Body of pancreas (tissue), 4 donors: ENCODE results near the gene NTHL1. TPM values are rescaled to one million over a fixed set of nuclear protein-coding genes. Genes with fewer than 3 reads are reported as not detected.

Source experiments
- ATAC-seq: fragments of 150-250 bp; one replicate; pipeline ENCODE4 v1.9.1; 2016
- DNase-seq, 4 donors: peaks; one replicate each; pipeline ENCODE4 v3.0.0-alpha.2; 2019
- H3K27ac ChIP-seq, 4 donors: fragments of 200-600 bp; sonication (generic); 1 replicate in 3 of 4; 2 replicates in 1 of 4; pipeline versions ENCODE4 v1.5.1 to v1.6.1; 2016 to 2019; ENCODE audit warnings: mild to moderate bottlenecking in 1 of 4, mixed read lengths in 1 of 4, moderate library complexity in 1 of 4
- H3K27me3 ChIP-seq, 2 donors: fragments of 200-600 bp; sonication (generic); one replicate each; pipeline ENCODE4 v1.6.0; 2016; ENCODE audit warnings: mild to moderate bottlenecking in 1 of 2
- H3K36me3 ChIP-seq, 2 donors: fragments of 200-600 bp; sonication (generic); replicated peaks in 1 of 2; 2 replicates each; pipeline ENCODE4 v1.5.1; 2016; ENCODE audit warnings: low read depth in 2 of 2; ENCODE audit not compliant: insufficient read depth in 1 of 2
- H3K4me1 ChIP-seq: fragments of 200-600 bp; sonication (generic); one replicate; pipeline ENCODE4 v1.6.0; 2016
- H3K4me3 ChIP-seq, 2 donors: fragments of 200-600 bp; sonication (generic); 1 replicate in 1 of 2; 2 replicates in 1 of 2; pipeline ENCODE4 v1.5.1; 2016 to 2019
- H3K9me3 ChIP-seq, 3 donors: fragments of 200-600 bp; sonication (generic); 1 replicate in 2 of 3; 2 replicates in 1 of 3; pipeline ENCODE4 v1.5.1; 2016
- POLR2A ChIP-seq, 3 donors: fragments of 450-650 bp; IDR thresholded peaks; one replicate each; pipeline ENCODE4 v1.6.1; 2016; ENCODE audit warnings: antibody characterized with exemption in 3 of 3, mild to moderate bottlenecking in 2 of 3
- WGBS, 2 donors: methylation state at CpG; one replicate each; pipeline ENCODE4 v1.1.5; 2017; 5-methylcytosine and 5-hydroxymethylcytosine counted together
- intact Hi-C: fragments of 100-400 bp; cut with DNase I; formaldehyde crosslinking; loops from one replicate; pipeline ENCODE4 v1.15.1; 2023
- microRNA counts, 2 donors: library from miRNA; unstranded; fragments of <30 nt; microRNA quantifications; one replicate each; lab custom pipeline; 2017
- microRNA-seq, 2 donors: library from miRNA; unstranded; fragments of <30 nt; microRNA quantifications; one replicate each; pipeline ENCODE4, GENCODE V29; 2016; ENCODE audit warnings: borderline number of aligned reads in 2 of 2, borderline replicate concordance in 2 of 2
- small RNA-seq: library from RNA; depleted of rRNA; stranded (forward); fragments of <200 nt; gene quantifications from one replicate; pipeline ENCODE3, GENCODE V24; 2016
- total RNA-seq, 2 donors: library from RNA; depleted of rRNA; stranded (reverse); fragments of >200 nt; gene quantifications; one replicate each; pipeline ENCODE4 v1.1.0, GENCODE V29; 2016
- TF ChIP-seq, protein P1 (sequence below), 7 experiments: fragments of 450-650 bp in 4 of 7; fragments of 200-600 bp in 3 of 7; sonication (generic) in 3 of 7; IDR thresholded peaks; one replicate each; pipeline ENCODE4 v1.5.1; 2016 to 2019; ENCODE audit warnings: antibody characterized with exemption in 7 of 7

The NTHL1 gene
- total RNA-seq, 2 donors from 2014 or later = 15.2 to 19.7 TPM

DNA sequence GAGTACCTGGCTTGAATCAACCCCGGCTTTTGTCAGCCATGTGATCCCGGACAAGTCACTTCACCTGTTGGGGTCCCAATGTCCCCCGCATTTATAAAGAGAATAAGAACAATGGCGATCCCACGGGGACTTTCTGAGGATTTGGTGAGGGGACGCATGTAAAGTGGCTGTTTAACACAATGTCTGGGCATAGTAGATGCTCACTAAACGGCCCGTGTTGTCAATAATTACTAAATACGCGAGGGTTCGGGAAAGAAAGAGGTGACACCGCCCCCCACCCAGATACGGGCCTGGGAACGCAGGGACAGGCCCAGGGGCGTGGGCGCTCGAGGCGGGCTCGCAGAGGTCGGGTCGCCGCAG is 56.1 kb downstream of the NTHL1 start:
- TF ChIP-seq, protein P1, sequence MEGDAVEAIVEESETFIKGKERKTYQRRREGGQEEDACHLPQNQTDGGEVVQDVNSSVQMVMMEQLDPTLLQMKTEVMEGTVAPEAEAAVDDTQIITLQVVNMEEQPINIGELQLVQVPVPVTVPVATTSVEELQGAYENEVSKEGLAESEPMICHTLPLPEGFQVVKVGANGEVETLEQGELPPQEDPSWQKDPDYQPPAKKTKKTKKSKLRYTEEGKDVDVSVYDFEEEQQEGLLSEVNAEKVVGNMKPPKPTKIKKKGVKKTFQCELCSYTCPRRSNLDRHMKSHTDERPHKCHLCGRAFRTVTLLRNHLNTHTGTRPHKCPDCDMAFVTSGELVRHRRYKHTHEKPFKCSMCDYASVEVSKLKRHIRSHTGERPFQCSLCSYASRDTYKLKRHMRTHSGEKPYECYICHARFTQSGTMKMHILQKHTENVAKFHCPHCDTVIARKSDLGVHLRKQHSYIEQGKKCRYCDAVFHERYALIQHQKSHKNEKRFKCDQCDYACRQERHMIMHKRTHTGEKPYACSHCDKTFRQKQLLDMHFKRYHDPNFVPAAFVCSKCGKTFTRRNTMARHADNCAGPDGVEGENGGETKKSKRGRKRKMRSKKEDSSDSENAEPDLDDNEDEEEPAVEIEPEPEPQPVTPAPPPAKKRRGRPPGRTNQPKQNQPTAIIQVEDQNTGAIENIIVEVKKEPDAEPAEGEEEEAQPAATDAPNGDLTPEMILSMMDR (IDR thresholded peaks at IDR 0.05) = no peak
- TF ChIP-seq POLR2A (IDR thresholded peaks at IDR 0.05) = no peak
- H3K27ac ChIP-seq = peak overlapping the region in 2 of 4 donors; percentile 17 to 52
- DNase-seq (no peak), ATAC-seq (no peak)
- H3K36me3 ChIP-seq = no peaks in the 10 kb centered on the region
- intact Hi-C loops = no loop called here
- H3K4me1 ChIP-seq = peaks cover 36% of the 10 kb centered on the region
- H3K4me3 ChIP-seq = no peak overlapping the region
- peaks cover 0 to 19% of the 10 kb centered on the region in 2 donors for H3K27me3 ChIP-seq
- WGBS, 2 donors = 19 to 26% methylated on average over 15 to 22 of the region's 22 CpGs
- no peaks in the 10 kb centered on the region for H3K9me3 ChIP-seq

DNA sequence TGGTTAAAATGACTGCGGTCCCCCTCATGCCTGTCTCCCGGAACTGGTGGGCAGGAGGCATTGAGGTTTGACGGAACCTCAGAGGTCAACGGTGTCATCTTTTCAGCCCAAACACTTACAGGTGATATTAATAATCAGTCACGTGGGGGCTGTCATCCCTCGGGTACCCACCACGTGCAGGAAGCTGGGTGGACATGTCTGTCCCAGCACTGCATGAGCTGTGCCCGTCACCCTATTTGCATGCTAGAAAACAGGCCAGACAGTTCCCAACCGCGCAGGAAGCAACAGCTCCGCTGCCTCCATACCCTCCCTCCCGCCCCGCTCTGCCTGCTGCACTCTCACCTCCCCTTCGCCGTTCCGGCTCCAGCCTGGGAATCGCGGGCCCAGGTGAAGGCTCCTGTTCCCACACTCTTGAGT is 56.5 kb downstream of the NTHL1 start:
- no peak for ATAC-seq
- Histone ChIP-seq H3K4me1 (peaks cover 36% of the 10 kb centered on the region), H3K27me3 (peaks cover 0 to 19% of the 10 kb centered on the region in 2 donors), H3K9me3 (no peaks in the 10 kb centered on the region), H3K4me3 (no peak overlapping the region), H3K27ac (no peak overlapping the region), H3K36me3 (peaks cover 0 to 2% of the 10 kb centered on the region in 2 donors)
- no peak for DNase-seq
- WGBS, 2 donors = 20 to 34% methylated on average over 11 to 18 of the region's 18 CpGs
- TF ChIP-seq, protein P1 (IDR thresholded peaks at IDR 0.05) = no peak
- intact Hi-C loops = no loop called here

DNA sequence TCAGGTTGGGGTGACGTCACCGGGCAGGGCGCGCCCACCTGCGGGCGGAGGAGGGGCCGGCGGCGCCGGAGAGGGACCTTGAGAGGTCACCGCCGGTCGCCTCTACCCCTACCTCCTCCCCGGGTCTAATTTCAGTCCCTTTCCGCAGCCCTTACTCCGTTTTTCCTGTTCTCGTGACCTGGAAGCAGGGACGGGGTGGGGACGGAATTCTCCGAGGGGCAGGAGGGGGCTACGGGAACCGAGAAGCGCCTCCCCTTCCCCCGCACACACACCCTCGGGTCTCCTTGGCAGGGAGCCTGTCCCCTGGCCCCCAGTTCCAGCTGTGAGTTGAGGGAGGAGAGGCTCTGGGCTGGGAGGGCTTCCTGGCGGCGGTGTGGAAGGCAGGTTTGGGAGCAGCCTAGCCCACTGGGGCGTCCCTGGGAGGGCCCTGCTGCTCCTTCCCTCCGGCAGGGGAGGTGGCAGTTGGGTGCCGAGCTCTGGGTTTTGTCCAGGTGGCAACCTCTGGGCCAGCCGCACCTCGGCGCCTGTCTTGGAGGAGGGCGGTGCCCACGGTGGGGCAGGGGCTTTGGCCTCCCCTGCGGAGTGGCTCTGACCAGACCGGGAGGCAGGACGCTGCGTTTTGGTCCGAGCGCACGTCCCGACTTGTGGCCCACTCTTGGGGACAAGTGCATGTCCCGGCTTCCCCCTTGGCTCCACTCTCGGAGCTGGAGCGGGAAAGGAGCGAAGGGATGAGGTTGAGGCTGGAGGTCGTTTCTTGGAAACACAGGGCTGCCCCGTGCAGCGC is 57.1 kb downstream of the NTHL1 start:
- DNase-seq = peak in 3 of 4 donors; percentile 53 to 76 (median 66)
- no peak for ATAC-seq

DNA sequence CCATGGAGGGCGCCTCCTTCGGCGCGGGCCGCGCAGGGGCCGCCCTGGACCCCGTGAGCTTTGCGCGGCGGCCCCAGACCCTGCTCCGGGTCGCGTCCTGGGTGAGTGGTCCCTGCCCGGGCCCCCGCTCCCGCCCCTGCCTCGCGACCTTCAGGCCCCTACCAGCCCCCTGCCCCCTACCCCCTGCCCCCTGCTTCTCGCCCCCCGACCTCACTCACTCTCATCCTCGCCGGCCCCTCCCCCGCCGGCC is 57.6 kb downstream of the NTHL1 start:
- ATAC-seq (no peak), DNase-seq (no peak)
- 1 to 2% methylated on average over 9 to 15 of the region's 25 CpGs for WGBS, 2 donors
- Histone ChIP-seq H3K27ac (no peak overlapping the region), H3K4me1 (peaks cover 41% of the 10 kb centered on the region), H3K27me3 (peaks cover 0 to 19% of the 10 kb centered on the region in 2 donors), H3K36me3 (peaks cover 0 to 2% of the 10 kb centered on the region in 2 donors), H3K4me3 (no peak overlapping the region), H3K9me3 (no peaks in the 10 kb centered on the region)
- intact Hi-C loops = no loop called here
- TF ChIP-seq, protein P1 (IDR thresholded peaks at IDR 0.05) = no peak

More for the DNA sequence above, 57.1 kb downstream of the NTHL1 start:
- intact Hi-C loops = no loop called here
- Histone ChIP-seq H3K4me1 (peaks cover 36% of the 10 kb centered on the region), H3K4me3 (no peak overlapping the region), H3K36me3 (peaks cover 0 to 2% of the 10 kb centered on the region in 2 donors), H3K27me3 (peaks cover 0 to 19% of the 10 kb centered on the region in 2 donors), H3K27ac (no peak overlapping the region), H3K9me3 (no peaks in the 10 kb centered on the region)
- TF ChIP-seq POLR2A (IDR thresholded peaks at IDR 0.05) = no peak
- TF ChIP-seq, protein P1 (IDR thresholded peaks at IDR 0.05) = no peak
- 5 to 19% methylated on average over 8 to 50 of the region's 50 CpGs for WGBS, 2 donors

MicroRNA genes within 50 kb of the gene (microRNA counts, 767-probe panel; counts per million panel counts)
- microRNA hsa-miR-1225-3p (lab: Ali Mortazavi, UCI) = 0 to 736 counts per million in 2 donors
- 0 to 736 counts per million in 2 donors for microRNA hsa-miR-1225-5p (lab: Ali Mortazavi, UCI)

Small RNA genes lying within 50 kb of the gene (microRNA-seq; reads per million reads assigned to microRNA genes)
- 0 to 0.47 reads per million in 2 donors for gene MIR1225

Small RNA genes lying within 50 kb of the gene (small RNA-seq; reads per million reads assigned to genes)
- gene MIR1225 = 1.3 reads per million, percentile 54 among the genes with 10 or more reads in this experiment
- gene RN7SL219P = not detected

Other genes with a start within 250 kb of the NTHL1 start
- 10 to 100 TPM; 45.7 to 46.5 TPM for gene HAGH, start 221.0 kb downstream of the NTHL1 start, total RNA-seq
- gene FAHD1, start 220.6 kb downstream of the NTHL1 start, total RNA-seq = 10 to 100 TPM; 32.6 to 50.8 TPM
- under 1 TPM in 1 of 2 donors, not detected in 1; 0.26 TPM for gene MEIOB, start 175.7 kb downstream of the NTHL1 start, total RNA-seq
- not detected for gene HS3ST6, start 129.4 kb downstream of the NTHL1 start, total RNA-seq
- gene MSRB1, start 104.6 kb downstream of the NTHL1 start, total RNA-seq = 10 to 100 TPM; 36.8 to 38.6 TPM
- gene RPL3L, start 93.1 kb downstream of the NTHL1 start, total RNA-seq = 10 to 100 TPM in 1 of 2 donors, not detected in 1; 16.5 TPM
- 10 to 100 TPM; 39.2 to 86.1 TPM for gene NDUFB10, start 88.3 kb downstream of the NTHL1 start, total RNA-seq
- 1,000 to 10,000 TPM; 2,300 to 2,472 TPM for gene RPS2, start 83.0 kb downstream of the NTHL1 start, total RNA-seq
- not detected for gene RNF151, start 81.0 kb downstream of the NTHL1 start, total RNA-seq
- 10 to 100 TPM; 38.9 to 40.7 TPM for gene TBL3, start 75.8 kb downstream of the NTHL1 start, total RNA-seq
- not detected for gene NOXO1, start 66.4 kb downstream of the NTHL1 start, total RNA-seq
- 10 to 100 TPM; 13.2 to 35.9 TPM for gene GFER, start 63.6 kb downstream of the NTHL1 start, total RNA-seq
- gene SYNGR3, start 57.9 kb downstream of the NTHL1 start, total RNA-seq = 1 to 10 TPM in 1 of 2 donors, under 1 TPM in 1; 0.33 to 1.6 TPM
- 10 to 100 TPM; 41.0 to 55.4 TPM for gene ZNF598, start 38.0 kb downstream of the NTHL1 start, total RNA-seq
- gene NPW, start 28.0 kb downstream of the NTHL1 start, total RNA-seq = not detected
- 10 to 100 TPM; 32.7 to 87.3 TPM for gene NHERF2, start 20.9 kb downstream of the NTHL1 start, total RNA-seq
- 100 to 1,000 TPM in 1 of 2 donors, 10 to 100 TPM in 1; 73.9 to 152 TPM for gene TSC2, start 151 bp upstream of the NTHL1 start, total RNA-seq
- gene PKD1, start 88.1 kb upstream of the NTHL1 start, total RNA-seq = 100 to 1,000 TPM in 1 of 2 donors, 10 to 100 TPM in 1; 78.9 to 237 TPM
- 10 to 100 TPM; 25.4 to 28.8 TPM for gene RAB26, start 100.8 kb upstream of the NTHL1 start, total RNA-seq
- 10 to 100 TPM; 22.7 to 29.3 TPM for gene TRAF7, start 107.9 kb upstream of the NTHL1 start, total RNA-seq
- under 1 TPM; 0.66 to 0.78 TPM for gene CASKIN1, start 148.8 kb upstream of the NTHL1 start, total RNA-seq
- 10 to 100 TPM; 32.4 to 59.0 TPM for gene MLST8, start 157.6 kb upstream of the NTHL1 start, total RNA-seq
- gene BRICD5, start 163.0 kb upstream of the NTHL1 start, total RNA-seq = 1 to 10 TPM; 1.8 to 3.3 TPM
- gene PGP, start 167.0 kb upstream of the NTHL1 start, total RNA-seq = 10 to 100 TPM in 1 of 2 donors, 1 to 10 TPM in 1; 7.8 to 15.8 TPM
- gene E4F1, start 175.8 kb upstream of the NTHL1 start, total RNA-seq = 10 to 100 TPM; 22.3 to 48.1 TPM
- gene DNASE1L2, start 188.6 kb upstream of the NTHL1 start, total RNA-seq = 1 to 10 TPM in 1 of 2 donors, not detected in 1; 1.3 TPM
- gene ECI1, start 203.8 kb upstream of the NTHL1 start, total RNA-seq = 100 to 1,000 TPM in 1 of 2 donors, 10 to 100 TPM in 1; 58.9 to 102 TPM
- gene RNPS1, start 220.3 kb upstream of the NTHL1 start, total RNA-seq = 10 to 100 TPM; 48.5 to 61.6 TPM